ENCODE measurements around the gene LRBA.

- TF ChIP-seq, protein P1, sequence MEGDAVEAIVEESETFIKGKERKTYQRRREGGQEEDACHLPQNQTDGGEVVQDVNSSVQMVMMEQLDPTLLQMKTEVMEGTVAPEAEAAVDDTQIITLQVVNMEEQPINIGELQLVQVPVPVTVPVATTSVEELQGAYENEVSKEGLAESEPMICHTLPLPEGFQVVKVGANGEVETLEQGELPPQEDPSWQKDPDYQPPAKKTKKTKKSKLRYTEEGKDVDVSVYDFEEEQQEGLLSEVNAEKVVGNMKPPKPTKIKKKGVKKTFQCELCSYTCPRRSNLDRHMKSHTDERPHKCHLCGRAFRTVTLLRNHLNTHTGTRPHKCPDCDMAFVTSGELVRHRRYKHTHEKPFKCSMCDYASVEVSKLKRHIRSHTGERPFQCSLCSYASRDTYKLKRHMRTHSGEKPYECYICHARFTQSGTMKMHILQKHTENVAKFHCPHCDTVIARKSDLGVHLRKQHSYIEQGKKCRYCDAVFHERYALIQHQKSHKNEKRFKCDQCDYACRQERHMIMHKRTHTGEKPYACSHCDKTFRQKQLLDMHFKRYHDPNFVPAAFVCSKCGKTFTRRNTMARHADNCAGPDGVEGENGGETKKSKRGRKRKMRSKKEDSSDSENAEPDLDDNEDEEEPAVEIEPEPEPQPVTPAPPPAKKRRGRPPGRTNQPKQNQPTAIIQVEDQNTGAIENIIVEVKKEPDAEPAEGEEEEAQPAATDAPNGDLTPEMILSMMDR (IDR thresholded peaks at IDR 0.05): no peak
- no peak for TF ChIP-seq MYC (IDR thresholded peaks at IDR 0.05; ENCODE audit: borderline replicate concordance, low read length)
- no peak for TF ChIP-seq POLR2A (IDR thresholded peaks at IDR 0.05; ENCODE audit: low read length)
- TF ChIP-seq ZSCAN20 (CRISPR knock-in tag; IDR thresholded peaks at IDR 0.05): no peak
- no peak for TF ChIP-seq ZC3H11A (IDR thresholded peaks at IDR 0.05)
- TF ChIP-seq BHLHE40 (IDR thresholded peaks at IDR 0.05; ENCODE audit: low read depth, low read length): no peak
- TF ChIP-seq RFX5 (IDR thresholded peaks at IDR 0.05): no peak
- no peak for TF ChIP-seq EHMT2 (IDR thresholded peaks at IDR 0.05; ENCODE audit: low read depth)
- TF ChIP-seq MAX (IDR thresholded peaks at IDR 0.05): no peak
- no peak for TF ChIP-seq RAD21 (conservative IDR thresholded peaks at IDR 0.05 in 1 of 2, IDR thresholded peaks at IDR 0.05 in 1 of 2)
- no peak for TF ChIP-seq EP300 (IDR thresholded peaks at IDR 0.05)
Observed at GRCh38 chr4:150609131-150609530, 406.0 kb downstream of the LRBA start.

Measured in A549 (cell line).